ENCODE measurements around the gene CTBP2. TPM values are rescaled to one million over a fixed set of nuclear protein-coding genes. Genes with fewer than 3 reads are reported as not detected.

CTBP2 gene
- total and polyA plus RNA-seq, 8 donors = 71.2 to 90.0 (median 84.1) TPM

GRCh38 chr10:125097409-125098070 lies 62.8 kb downstream of the CTBP2 start:
- no peak overlapping the region for H3K4me3 ChIP-seq
- intact Hi-C loops (cut with DNase I) = no loop called here
- H3K4me1 ChIP-seq = peaks cover 13 to 64% of the 10 kb centered on the region in 2 donors
- H3K9me3 ChIP-seq = no peaks in the 10 kb centered on the region
- TF ChIP-seq CTCF (IDR thresholded peaks at IDR 0.05) = no peak
- H3K27ac ChIP-seq = no peak overlapping the region
- no peak for ATAC-seq
- H3K27me3 ChIP-seq = no peaks in the 10 kb centered on the region
- peak in 1 of 4 donors; percentile 11 for DNase-seq
- peaks cover 0 to 3% of the 10 kb centered on the region in 2 donors for H3K36me3 ChIP-seq

- ATAC-seq (no peak), DNase-seq (no peak)
- no peak overlapping the region for H3K4me3 ChIP-seq
- H3K4me1 ChIP-seq = peaks cover 11 to 64% of the 10 kb centered on the region in 2 donors
- peaks cover 0 to 3% of the 10 kb centered on the region in 2 donors for H3K36me3 ChIP-seq
- intact Hi-C loops (cut with DNase I) = no loop called here
- TF ChIP-seq CTCF (IDR thresholded peaks at IDR 0.05) = no peak
- no peaks in the 10 kb centered on the region for H3K27me3 ChIP-seq
- no peak overlapping the region for H3K27ac ChIP-seq
- H3K9me3 ChIP-seq = no peaks in the 10 kb centered on the region
Measured at GRCh38 chr10:125096975-125097374, 63.4 kb downstream of the CTBP2 start.

GRCh38 chr10:125096371-125096770 lies 64.0 kb downstream of the CTBP2 start:
- Histone ChIP-seq H3K36me3 (peaks cover 0 to 3% of the 10 kb centered on the region in 2 donors), H3K9me3 (no peaks in the 10 kb centered on the region), H3K27me3 (no peaks in the 10 kb centered on the region), H3K4me3 (no peak overlapping the region), H3K27ac (peak overlapping the region in 1 of 2 donors; percentile 23), H3K4me1 (peaks cover 11 to 58% of the 10 kb centered on the region in 2 donors)
- ATAC-seq (no peak), DNase-seq (no peak)
- no peak for TF ChIP-seq CTCF (IDR thresholded peaks at IDR 0.05)
- intact Hi-C loops (cut with DNase I) = no loop called here

GRCh38 chr10:125095776-125096175 lies 64.6 kb downstream of the CTBP2 start:
- peak overlapping the region in 1 of 2 donors; percentile 23 for H3K27ac ChIP-seq
- peaks cover 0 to 3% of the 10 kb centered on the region in 2 donors for H3K36me3 ChIP-seq
- H3K9me3 ChIP-seq = no peaks in the 10 kb centered on the region
- ATAC-seq (no peak), DNase-seq (peak in 1 of 4 donors; percentile 15)
- intact Hi-C loops (cut with DNase I) = no loop called here
- TF ChIP-seq CTCF (IDR thresholded peaks at IDR 0.05) = no peak
- no peak overlapping the region for H3K4me3 ChIP-seq
- peaks cover 11 to 52% of the 10 kb centered on the region in 2 donors for H3K4me1 ChIP-seq
- H3K27me3 ChIP-seq = no peaks in the 10 kb centered on the region

GRCh38 chr10:125095228-125095627 lies 65.1 kb downstream of the CTBP2 start:
- H3K9me3 ChIP-seq = no peaks in the 10 kb centered on the region
- no peak for ATAC-seq
- no peak for DNase-seq
- no peaks in the 10 kb centered on the region for H3K27me3 ChIP-seq
- intact Hi-C loops (cut with DNase I) = no loop called here
- peaks cover 11 to 52% of the 10 kb centered on the region in 2 donors for H3K4me1 ChIP-seq
- no peak for TF ChIP-seq CTCF (IDR thresholded peaks at IDR 0.05)
- H3K36me3 ChIP-seq = peaks cover 0 to 3% of the 10 kb centered on the region in 2 donors
- no peak overlapping the region for H3K4me3 ChIP-seq
- no peak overlapping the region for H3K27ac ChIP-seq

Measured in left lung (tissue), 10 donors.